ENCODE results near the gene CEP170.
"Not testable (repeated sequence)": the region's sequence is repeated elsewhere in the genome, so short reads cannot be mapped to it uniquely, and the experiment has no call there.

The CEP170 gene

DNA sequence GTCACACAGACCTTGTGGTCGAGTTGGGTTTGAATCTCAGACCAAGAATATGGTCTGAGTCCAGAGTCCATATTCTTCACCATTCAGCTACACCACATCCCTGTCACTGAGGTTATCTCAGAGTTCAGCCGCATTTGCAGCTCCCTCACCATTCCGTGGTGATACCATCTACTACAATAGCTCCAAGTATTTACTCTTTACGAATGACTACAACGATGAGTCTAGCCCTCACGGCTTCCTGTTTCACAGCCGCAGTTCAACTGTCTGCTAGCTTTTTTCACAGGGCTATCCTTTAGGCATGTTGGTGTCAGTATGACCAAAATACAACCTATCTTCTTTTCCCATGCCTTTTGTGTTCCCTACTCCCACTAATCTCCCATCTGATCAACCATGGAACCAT lies 104.2 kb downstream of the CEP170 start:
- not testable (repeated sequence) for DNase-seq

GRCh38 chr1:243149120-243149519 lies 106.0 kb downstream of the CEP170 start:
- DNase-seq = not testable (repeated sequence)

GRCh38 chr1:243147351-243147750 lies 107.7 kb downstream of the CEP170 start:
- not testable (repeated sequence) for DNase-seq

DNA sequence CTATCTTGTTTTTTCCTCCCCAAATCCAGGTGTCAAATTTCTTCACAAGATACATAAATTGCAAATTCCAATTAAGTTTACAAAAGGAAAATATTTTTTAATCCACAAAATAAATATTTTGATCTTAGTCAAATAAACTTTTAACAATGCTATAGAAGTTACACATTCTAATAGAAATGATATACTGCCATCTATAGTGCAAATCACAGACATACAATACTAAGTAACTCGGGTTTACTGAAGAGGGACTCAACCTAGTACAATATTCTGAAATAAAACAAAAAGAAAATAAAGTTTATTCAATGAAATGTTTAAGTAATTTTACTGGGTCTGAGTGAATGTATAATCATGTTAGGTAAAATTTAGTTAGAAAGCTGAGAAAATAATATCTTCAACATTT lies 114.6 kb downstream of the CEP170 start:
- not testable (repeated sequence) for DNase-seq

- not testable (repeated sequence) for DNase-seq
Observed at GRCh38 chr1:243122876-243123409, 132.1 kb downstream of the CEP170 start.

GRCh38 chr1:243121939-243122338 lies 133.1 kb downstream of the CEP170 start:
- not testable (repeated sequence) for DNase-seq

DNA sequence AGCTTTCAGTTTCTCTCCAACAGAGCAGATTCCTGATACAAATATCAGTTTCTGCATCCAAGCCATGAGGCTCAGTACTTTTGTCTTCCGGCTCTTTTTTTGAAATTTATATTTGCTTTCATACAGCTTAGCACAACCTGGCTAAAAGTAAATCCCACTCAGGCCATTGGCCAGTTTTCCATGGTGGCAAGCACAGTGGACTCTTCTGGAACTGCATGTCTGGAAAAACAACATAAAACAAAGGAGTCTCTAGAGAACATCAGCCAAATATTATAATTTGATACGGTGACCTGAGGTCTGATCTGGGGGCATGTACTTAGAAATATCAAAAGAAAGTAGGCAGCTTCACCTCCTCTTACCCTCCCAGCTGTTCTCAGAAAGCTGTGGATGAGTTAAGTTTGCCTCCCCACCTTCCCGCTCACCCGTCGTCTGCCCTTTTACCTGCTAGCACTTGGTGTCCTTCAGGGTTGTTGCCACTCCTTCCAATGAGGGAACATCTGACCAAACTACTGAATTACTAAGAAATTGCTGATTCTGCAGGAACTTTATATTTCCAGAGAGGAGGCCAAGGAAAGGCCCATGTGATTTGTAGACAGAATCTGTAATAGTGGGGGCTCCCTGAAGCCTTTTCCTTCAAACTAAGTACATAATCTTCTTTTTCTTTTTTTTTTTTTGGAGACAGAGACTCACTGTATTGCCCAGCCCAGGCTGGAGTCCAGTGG lies 136.3 kb downstream of the CEP170 start:
- not testable (repeated sequence) for DNase-seq

GRCh38 chr1:243116187-243116586 lies 138.9 kb downstream of the CEP170 start:
- DNase-seq = not testable (repeated sequence)

- DNase-seq = not testable (repeated sequence)
Observed at GRCh38 chr1:243114769-243115168, 140.3 kb downstream of the CEP170 start.

DNA sequence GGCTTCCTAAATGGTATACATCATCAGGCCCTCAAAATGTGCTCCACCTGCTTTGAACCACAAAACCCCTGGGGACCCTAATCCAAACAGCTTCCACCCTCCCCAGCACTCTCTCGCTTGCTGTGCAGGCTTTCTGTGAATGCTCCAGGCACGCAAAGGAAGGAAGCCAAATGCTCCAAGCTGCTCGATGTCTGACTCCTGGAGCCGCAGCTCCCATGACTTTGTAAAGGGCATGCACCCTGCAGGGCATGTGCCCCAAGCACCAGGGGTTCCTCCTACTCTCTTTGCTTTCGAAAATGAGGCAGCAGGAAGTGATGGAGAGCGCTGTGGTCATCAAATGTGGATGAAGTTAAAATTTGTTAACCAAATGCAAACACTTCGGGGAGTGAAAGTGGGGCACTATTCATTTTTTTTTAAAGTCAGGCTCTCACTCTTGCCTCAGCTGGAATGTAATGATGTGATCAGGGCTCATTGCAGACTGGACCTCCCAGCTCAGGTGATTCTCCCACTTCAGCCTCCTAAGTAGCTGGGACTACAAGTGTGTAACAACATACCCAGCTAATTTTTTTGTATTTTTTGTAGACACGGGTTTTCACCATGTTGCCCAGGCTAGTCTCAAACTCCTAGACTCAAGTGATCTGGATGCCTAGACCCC lies 140.9 kb downstream of the CEP170 start:
- DNase-seq = peak in 1 of 2 donors; percentile 15

DNA sequence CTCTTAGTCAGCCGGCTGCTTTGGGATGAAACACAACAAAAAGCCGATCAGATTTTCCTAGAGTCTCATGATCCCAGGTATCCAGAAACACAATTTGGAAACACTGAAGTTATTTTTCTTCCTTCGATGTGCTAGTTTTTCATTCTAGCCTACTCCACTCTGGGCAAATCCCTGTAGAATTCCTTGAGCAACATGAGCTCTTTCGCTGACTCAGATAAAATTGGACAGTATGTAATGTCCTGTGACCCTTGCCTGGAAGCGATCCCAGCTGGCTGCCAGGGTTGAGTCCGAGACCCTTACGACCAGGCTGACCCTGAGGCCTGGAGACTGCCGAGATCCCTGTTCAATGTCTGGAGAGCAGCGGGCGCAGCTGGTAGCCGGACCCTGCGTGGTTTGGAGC lies 147.9 kb downstream of the CEP170 start:
- not testable (repeated sequence) for DNase-seq

DNA sequence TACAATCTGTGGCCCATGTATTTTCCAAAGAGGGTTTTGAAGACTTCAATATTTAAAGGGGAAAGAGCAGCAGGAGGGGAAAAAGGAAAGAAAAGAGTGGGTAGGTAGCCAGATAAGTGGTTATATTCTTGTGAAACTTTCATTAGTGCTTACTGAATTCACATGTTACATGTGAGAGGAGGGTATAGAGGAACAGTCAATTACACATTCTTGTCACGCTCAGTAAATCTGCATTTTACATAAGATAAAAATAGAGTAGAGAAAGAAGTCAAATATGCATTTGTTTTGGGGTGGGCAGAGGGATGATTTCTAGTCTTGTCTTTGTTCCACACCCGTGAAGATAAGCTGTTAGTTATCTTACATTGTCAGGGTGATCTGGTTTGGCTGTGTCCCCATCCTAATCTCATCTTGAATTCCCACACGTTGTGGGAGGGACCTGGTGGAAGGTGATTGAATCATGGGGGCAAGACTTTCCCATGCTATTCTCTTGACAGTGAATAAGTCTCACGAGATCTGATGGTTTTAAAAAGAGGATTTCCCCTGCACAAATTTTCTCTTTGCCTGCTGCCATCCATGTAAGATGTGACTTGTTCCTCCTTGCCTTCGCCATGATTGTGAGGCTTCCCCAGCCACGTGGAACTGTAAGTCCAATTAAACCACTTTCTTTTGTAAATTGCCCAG lies 149.3 kb downstream of the CEP170 start:
- not testable (repeated sequence) for DNase-seq

DNA sequence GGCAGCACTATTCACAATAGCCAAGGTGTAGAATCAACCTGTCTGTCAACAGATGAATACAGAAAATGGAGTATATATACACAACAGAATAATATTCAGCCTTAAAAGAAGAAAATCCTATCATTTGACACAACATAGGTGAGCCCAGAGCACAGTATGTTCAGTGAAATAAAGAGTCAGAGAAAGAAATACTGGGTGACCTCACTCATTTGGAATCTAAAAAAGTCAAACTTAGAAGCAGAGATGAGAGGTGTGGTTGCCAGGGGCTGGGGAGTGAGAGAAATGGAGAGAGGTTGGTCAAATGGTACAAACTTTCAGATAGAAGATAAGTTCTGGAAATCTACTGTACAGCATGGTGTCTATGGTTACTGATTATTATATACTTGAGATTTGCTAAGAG lies 150.0 kb downstream of the CEP170 start:
- not testable (repeated sequence) for DNase-seq

DNA sequence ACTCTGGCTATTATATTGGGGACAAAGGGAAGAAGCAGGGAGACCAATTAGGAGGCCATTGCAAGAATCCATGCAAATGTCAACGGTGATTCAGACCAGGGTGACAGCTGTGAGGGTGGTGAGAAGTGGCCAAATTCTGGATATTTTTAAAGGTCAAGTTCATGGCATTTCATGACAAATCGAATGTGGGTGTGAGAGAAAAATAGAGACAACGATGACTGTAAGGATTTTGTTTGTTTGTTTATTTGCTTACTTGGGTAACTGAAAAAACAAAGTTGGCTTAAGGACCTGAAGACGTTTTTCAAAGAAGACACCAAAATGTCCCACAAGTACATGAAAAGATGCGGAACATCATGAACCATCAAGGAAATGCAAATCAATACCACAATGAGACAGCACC lies 150.6 kb downstream of the CEP170 start:
- not testable (repeated sequence) for DNase-seq

DNA sequence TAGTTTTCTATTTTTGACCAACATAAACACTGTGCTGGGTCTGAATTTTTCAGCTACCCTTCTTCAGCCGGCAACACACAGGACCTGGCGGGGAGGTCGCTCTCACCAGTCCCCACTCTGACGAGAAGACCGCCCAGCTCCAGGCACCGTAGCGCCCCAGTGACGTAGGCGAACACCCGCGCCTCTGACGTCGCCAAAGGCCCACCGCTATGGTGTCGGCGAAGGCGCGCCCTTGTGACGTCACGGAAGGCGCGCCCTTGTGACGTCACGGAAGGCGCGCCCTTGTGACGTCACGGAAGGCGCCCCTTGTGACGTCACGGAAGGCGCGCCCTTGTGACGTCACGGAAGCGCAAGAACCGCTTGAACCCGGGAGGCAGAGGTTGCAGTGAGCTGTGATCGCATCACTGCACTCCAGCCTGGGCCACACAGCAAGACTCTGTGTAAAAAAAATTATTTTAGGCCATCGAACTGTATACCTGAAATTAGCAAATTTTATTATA lies 153.5 kb downstream of the CEP170 start:
- DNase-seq = peak in 1 of 2 donors; percentile 34

GRCh38 chr1:243087368-243087767 lies 167.7 kb downstream of the CEP170 start:
- DNase-seq = not testable (repeated sequence)

Data from bone marrow (tissue), 2 donors.